ENCODE data around the gene PPP1R37. TPM values are rescaled to one million over a fixed set of nuclear protein-coding genes. Genes with fewer than 3 reads are reported as not detected.

The PPP1R37 gene
- total RNA-seq, 1 experiment from 2014 or later = 8.0 TPM

- H3K4me3 ChIP-seq (ENCODE audit: low read length) = no peak overlapping the region
- no peaks in the 10 kb centered on the region for H3K36me3 ChIP-seq (ENCODE audit: insufficient read depth, low read length)
- H3K9me2 ChIP-seq (replicated peaks; ENCODE audit: insufficient read depth, low read length) = no peaks in the 10 kb centered on the region
- no peak overlapping the region for H3K4me2 ChIP-seq (ENCODE audit: low read depth, low read length, poor library complexity, severe bottlenecking)
- H3K79me2 ChIP-seq (ENCODE audit: low read length) = no peaks in the 10 kb centered on the region
- H3K27me3 ChIP-seq (ENCODE audit: low read length) = no peaks in the 10 kb centered on the region
- DNase-seq = no peak
- no peaks in the 10 kb centered on the region for H3K4me1 ChIP-seq (ENCODE audit: low read length)
- no peak overlapping the region for H3K9ac ChIP-seq (ENCODE audit: low read length)
- H2AFZ ChIP-seq (ENCODE audit: low read length) = no peak overlapping the region
- no peaks in the 10 kb centered on the region for H3K9me3 ChIP-seq (ENCODE audit: low read length)
- 0 out of 2 replicates have a peak, but pooled peaks cover 4% of the 10 kb centered on the region for H4K20me1 ChIP-seq (ENCODE audit: insufficient read depth, low read depth, low read length)
- H3K27ac ChIP-seq (ENCODE audit: low read length) = no peak overlapping the region
Measured at GRCh38 chr19:45154064-45154827, 61.3 kb downstream of the PPP1R37 start.

- Histone ChIP-seq H3K4me2 (ENCODE audit: low read depth, low read length, poor library complexity, severe bottlenecking) (no peak overlapping the region), H3K27ac (ENCODE audit: low read length) (no peak overlapping the region), H2AFZ (ENCODE audit: low read length) (no peak overlapping the region), H3K9ac (ENCODE audit: low read length) (no peak overlapping the region), H3K27me3 (ENCODE audit: low read length) (no peaks in the 10 kb centered on the region), H3K9me3 (ENCODE audit: low read length) (no peaks in the 10 kb centered on the region), H3K9me2 (replicated peaks; ENCODE audit: insufficient read depth, low read length) (no peaks in the 10 kb centered on the region), H4K20me1 (ENCODE audit: insufficient read depth, low read depth, low read length) (0 out of 2 replicates have a peak, but pooled peaks cover 4% of the 10 kb centered on the region), H3K4me3 (ENCODE audit: low read length) (no peak overlapping the region), H3K36me3 (ENCODE audit: insufficient read depth, low read length) (no peaks in the 10 kb centered on the region), H3K4me1 (ENCODE audit: low read length) (no peaks in the 10 kb centered on the region), H3K79me2 (ENCODE audit: low read length) (no peaks in the 10 kb centered on the region)
- no peak for DNase-seq
Measured at GRCh38 chr19:45156011-45156630, 63.1 kb downstream of the PPP1R37 start.

- no peaks in the 10 kb centered on the region for H3K79me2 ChIP-seq (ENCODE audit: low read length)
- H4K20me1 ChIP-seq (ENCODE audit: insufficient read depth, low read depth, low read length) = 0 out of 2 replicates have a peak, but pooled peaks cover 4% of the 10 kb centered on the region
- no peak overlapping the region for H3K4me3 ChIP-seq (ENCODE audit: low read length)
- no peak overlapping the region for H3K4me2 ChIP-seq (ENCODE audit: low read depth, low read length, poor library complexity, severe bottlenecking)
- no peaks in the 10 kb centered on the region for H3K9me2 ChIP-seq (replicated peaks; ENCODE audit: insufficient read depth, low read length)
- no peaks in the 10 kb centered on the region for H3K9me3 ChIP-seq (ENCODE audit: low read length)
- no peaks in the 10 kb centered on the region for H3K4me1 ChIP-seq (ENCODE audit: low read length)
- H3K27ac ChIP-seq (ENCODE audit: low read length) = no peak overlapping the region
- no peak overlapping the region for H2AFZ ChIP-seq (ENCODE audit: low read length)
- H3K9ac ChIP-seq (ENCODE audit: low read length) = no peak overlapping the region
- no peaks in the 10 kb centered on the region for H3K27me3 ChIP-seq (ENCODE audit: low read length)
- H3K36me3 ChIP-seq (ENCODE audit: insufficient read depth, low read length) = no peaks in the 10 kb centered on the region
- no peak for DNase-seq
Measured at GRCh38 chr19:45156751-45157150, 63.8 kb downstream of the PPP1R37 start.

GRCh38 chr19:45158503-45159209 is 65.7 kb downstream of the PPP1R37 start:
- Histone ChIP-seq H3K4me2 (ENCODE audit: low read depth, low read length, poor library complexity, severe bottlenecking) (no peak overlapping the region), H3K9me2 (replicated peaks; ENCODE audit: insufficient read depth, low read length) (no peaks in the 10 kb centered on the region), H3K27me3 (ENCODE audit: low read length) (no peaks in the 10 kb centered on the region), H3K79me2 (ENCODE audit: low read length) (no peaks in the 10 kb centered on the region), H4K20me1 (ENCODE audit: insufficient read depth, low read depth, low read length) (0 out of 2 replicates have a peak, but pooled peaks cover 6% of the 10 kb centered on the region), H3K36me3 (ENCODE audit: insufficient read depth, low read length) (no peaks in the 10 kb centered on the region), H3K4me1 (ENCODE audit: low read length) (no peaks in the 10 kb centered on the region), H2AFZ (ENCODE audit: low read length) (no peak overlapping the region), H3K4me3 (ENCODE audit: low read length) (no peak overlapping the region), H3K9ac (ENCODE audit: low read length) (no peak overlapping the region), H3K9me3 (ENCODE audit: low read length) (no peaks in the 10 kb centered on the region), H3K27ac (ENCODE audit: low read length) (no peak overlapping the region)
- DNase-seq = no peak

- Histone ChIP-seq H3K9me3 (ENCODE audit: low read length) (no peaks in the 10 kb centered on the region), H4K20me1 (ENCODE audit: insufficient read depth, low read depth, low read length) (0 out of 2 replicates have a peak, but pooled peaks cover 8% of the 10 kb centered on the region), H3K79me2 (ENCODE audit: low read length) (no peaks in the 10 kb centered on the region), H3K4me2 (ENCODE audit: low read depth, low read length, poor library complexity, severe bottlenecking) (no peak overlapping the region), H3K9ac (ENCODE audit: low read length) (no peak overlapping the region), H3K4me1 (ENCODE audit: low read length) (peaks cover 4% of the 10 kb centered on the region), H3K27me3 (ENCODE audit: low read length) (no peaks in the 10 kb centered on the region), H3K9me2 (replicated peaks; ENCODE audit: insufficient read depth, low read length) (no peaks in the 10 kb centered on the region), H2AFZ (ENCODE audit: low read length) (no peak overlapping the region), H3K36me3 (ENCODE audit: insufficient read depth, low read length) (no peaks in the 10 kb centered on the region), H3K4me3 (ENCODE audit: low read length) (no peak overlapping the region), H3K27ac (ENCODE audit: low read length) (no peak overlapping the region)
- no peak for DNase-seq
Measured at GRCh38 chr19:45159210-45159970, 66.4 kb downstream of the PPP1R37 start.

GRCh38 chr19:45159971-45160324 is 67.0 kb downstream of the PPP1R37 start:
- Histone ChIP-seq H4K20me1 (ENCODE audit: insufficient read depth, low read depth, low read length) (peaks cover 8% of the 10 kb centered on the region; the same call in 1 of the 2 replicates), H3K27me3 (ENCODE audit: low read length) (no peaks in the 10 kb centered on the region)
- no peak for DNase-seq

GRCh38 chr19:45160870-45161737 is 68.1 kb downstream of the PPP1R37 start, which contains the start of gene NKPD1:
Gene NKPD1 (minus strand): TSS chr19:45160982. CDS start chr19:45160150, 832 bp downstream.
- Histone ChIP-seq H3K4me2 (ENCODE audit: low read depth, low read length, poor library complexity, severe bottlenecking) (no peak within 1 kb of the TSS), H3K27me3 (ENCODE audit: low read length) (no peaks in the 10 kb centered on the region), H3K4me1 (ENCODE audit: low read length) (peaks cover 7% of the 10 kb centered on the region), H3K9me2 (replicated peaks; ENCODE audit: insufficient read depth, low read length) (no peaks in the 10 kb centered on the region), H4K20me1 (ENCODE audit: insufficient read depth, low read depth, low read length) (peaks cover 12% of the 10 kb centered on the region; the same call in 1 of the 2 replicates), H3K9ac (ENCODE audit: low read length) (no peak within 1 kb of the TSS), H2AFZ (ENCODE audit: low read length) (no peak within 1 kb of the TSS), H3K4me3 (ENCODE audit: low read length) (no peak within 1 kb of the TSS), H3K79me2 (ENCODE audit: low read length) (no peaks in the 10 kb centered on the region), H3K9me3 (ENCODE audit: low read length) (no peaks in the 10 kb centered on the region), H3K36me3 (ENCODE audit: insufficient read depth, low read length) (no peaks in the 10 kb centered on the region), H3K27ac (ENCODE audit: low read length) (no peak within 1 kb of the TSS)
- no peak for DNase-seq

More at GRCh38 chr19:45159971-45160324, 67.0 kb downstream of the PPP1R37 start:
- Histone ChIP-seq H2AFZ (ENCODE audit: low read length) (no peak overlapping the region), H3K9me3 (ENCODE audit: low read length) (no peaks in the 10 kb centered on the region), H3K9ac (ENCODE audit: low read length) (no peak overlapping the region), H3K27ac (ENCODE audit: low read length) (no peak overlapping the region), H3K4me1 (ENCODE audit: low read length) (peaks cover 7% of the 10 kb centered on the region), H3K79me2 (ENCODE audit: low read length) (no peaks in the 10 kb centered on the region), H3K9me2 (replicated peaks; ENCODE audit: insufficient read depth, low read length) (no peaks in the 10 kb centered on the region), H3K4me3 (ENCODE audit: low read length) (no peak overlapping the region), H3K36me3 (ENCODE audit: insufficient read depth, low read length) (no peaks in the 10 kb centered on the region), H3K4me2 (ENCODE audit: low read depth, low read length, poor library complexity, severe bottlenecking) (no peak overlapping the region)
